ENCODE results near the gene ST6GALNAC5.

DNA sequence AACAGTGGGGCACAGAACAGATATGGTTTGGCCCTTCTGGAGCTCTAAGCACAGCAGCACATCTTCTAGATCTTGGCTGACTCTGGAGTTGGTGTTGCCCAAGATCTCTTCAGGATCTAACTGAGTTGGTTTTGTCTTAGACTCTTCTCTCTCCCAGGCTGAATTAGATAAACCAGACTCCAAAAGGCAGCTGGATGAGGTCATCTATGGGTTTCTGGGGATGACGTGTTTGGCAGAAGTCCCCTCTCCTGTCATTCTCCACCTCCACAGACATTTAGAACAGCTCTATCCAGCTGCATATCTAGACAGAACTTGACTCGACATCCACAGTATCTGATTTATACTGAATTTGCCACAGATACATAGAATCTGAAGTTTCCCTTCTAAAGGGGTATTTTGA lies 75.3 kb downstream of the ST6GALNAC5 start:
- TF ChIP-seq, protein P1, sequence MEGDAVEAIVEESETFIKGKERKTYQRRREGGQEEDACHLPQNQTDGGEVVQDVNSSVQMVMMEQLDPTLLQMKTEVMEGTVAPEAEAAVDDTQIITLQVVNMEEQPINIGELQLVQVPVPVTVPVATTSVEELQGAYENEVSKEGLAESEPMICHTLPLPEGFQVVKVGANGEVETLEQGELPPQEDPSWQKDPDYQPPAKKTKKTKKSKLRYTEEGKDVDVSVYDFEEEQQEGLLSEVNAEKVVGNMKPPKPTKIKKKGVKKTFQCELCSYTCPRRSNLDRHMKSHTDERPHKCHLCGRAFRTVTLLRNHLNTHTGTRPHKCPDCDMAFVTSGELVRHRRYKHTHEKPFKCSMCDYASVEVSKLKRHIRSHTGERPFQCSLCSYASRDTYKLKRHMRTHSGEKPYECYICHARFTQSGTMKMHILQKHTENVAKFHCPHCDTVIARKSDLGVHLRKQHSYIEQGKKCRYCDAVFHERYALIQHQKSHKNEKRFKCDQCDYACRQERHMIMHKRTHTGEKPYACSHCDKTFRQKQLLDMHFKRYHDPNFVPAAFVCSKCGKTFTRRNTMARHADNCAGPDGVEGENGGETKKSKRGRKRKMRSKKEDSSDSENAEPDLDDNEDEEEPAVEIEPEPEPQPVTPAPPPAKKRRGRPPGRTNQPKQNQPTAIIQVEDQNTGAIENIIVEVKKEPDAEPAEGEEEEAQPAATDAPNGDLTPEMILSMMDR (IDR thresholded peaks at IDR 0.05), result no peak
- no peak for TF ChIP-seq POLR2A (IDR thresholded peaks at IDR 0.05; ENCODE audit: low read depth)

Measured in esophagus muscularis mucosa (tissue), 3 donors.